Gastrocnemius medialis (tissue), 4 donors: ENCODE results near the gene ITPR2.

Experiments
- CTCF ChIP-seq, 5 experiments: fragments of 450-650 bp in 3 of 5; fragments of 200-600 bp in 2 of 5; sonication (generic) in 2 of 5; IDR thresholded peaks in 4 of 5; conservative IDR thresholded peaks in 1 of 5; 1 replicate in 4 of 5; 2 replicates in 1 of 5; pipeline ENCODE4 v1.5.1; 2016 to 2019; ENCODE audit warnings: antibody characterized with exemption in 5 of 5, mild to moderate bottlenecking in 3 of 5, moderate library complexity in 3 of 5
- POLR2A ChIP-seq, 2 donors: fragments of 450-650 bp; IDR thresholded peaks; one replicate each; pipeline ENCODE4 v1.6.1; 2017; ENCODE audit warnings: antibody characterized with exemption in 2 of 2, mild to moderate bottlenecking in 2 of 2, moderate library complexity in 2 of 2

- no peak for TF ChIP-seq CTCF (IDR thresholded peaks at IDR 0.05 in 4 of 5, conservative IDR thresholded peaks at IDR 0.05 in 1 of 5)
- no peak for TF ChIP-seq POLR2A (IDR thresholded peaks at IDR 0.05)
Measured at GRCh38 chr12:26798640-26799039, 34.4 kb downstream of the ITPR2 start.
